ENCODE results near the gene TMEM242. TPM values are rescaled to one million over a fixed set of nuclear protein-coding genes. Genes with fewer than 3 reads are reported as not detected.

TMEM242 gene
- total RNA-seq, 1 donor from 2014 or later = 9.6 TPM

DNA sequence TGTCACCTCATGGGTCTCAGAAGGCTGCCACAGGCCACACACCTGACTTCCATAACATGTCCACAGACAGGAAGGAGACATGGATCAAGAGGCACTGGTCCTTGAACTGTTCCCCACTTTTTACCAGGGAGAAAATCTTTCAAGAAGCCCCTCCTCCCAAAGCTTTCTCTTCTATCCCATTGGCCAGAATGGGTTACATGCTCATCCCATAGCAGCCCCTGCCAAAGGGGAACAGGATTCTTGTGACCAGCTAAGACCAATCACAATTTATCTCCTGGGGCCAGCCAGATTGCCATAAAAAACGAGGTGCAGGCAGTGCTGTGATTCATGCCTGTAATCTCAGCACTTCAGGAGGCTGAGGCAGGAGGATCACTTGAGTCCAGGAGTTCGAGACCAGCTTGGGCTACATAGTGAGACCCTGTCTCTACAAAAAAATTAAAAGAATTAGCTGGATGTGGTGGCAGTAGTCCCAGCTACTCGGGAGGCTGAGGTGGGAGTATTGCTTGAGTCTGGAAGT is 59.4 kb downstream of the TMEM242 start:
- no peaks in the 10 kb centered on the region for H3K27me3 ChIP-seq (ENCODE audit: control insufficient read depth, insufficient read depth, low read length)
- H3K4me3 ChIP-seq (ENCODE audit: low read depth, low read length) = no peak overlapping the region
- no peak for TF ChIP-seq CTCF (IDR thresholded peaks at IDR 0.05; ENCODE audit: insufficient read depth, low read length, poor library complexity, severe bottlenecking)
- H3K36me3 ChIP-seq (ENCODE audit: control insufficient read depth, insufficient read depth, low read length) = no peaks in the 10 kb centered on the region
- DNase-seq (ENCODE audit: low read depth) = no peak

- Histone ChIP-seq H3K4me3 (ENCODE audit: low read depth, low read length) (no peak overlapping the region), H3K27me3 (ENCODE audit: control insufficient read depth, insufficient read depth, low read length) (no peaks in the 10 kb centered on the region), H3K36me3 (ENCODE audit: control insufficient read depth, insufficient read depth, low read length) (no peaks in the 10 kb centered on the region)
- TF ChIP-seq CTCF (IDR thresholded peaks at IDR 0.05; ENCODE audit: insufficient read depth, low read length, poor library complexity, severe bottlenecking) = no peak
- no peak for DNase-seq (ENCODE audit: low read depth)
These were observed 60.2 kb downstream of the TMEM242 start for GRCh38 chr6:157263146-157263545.

DNA sequence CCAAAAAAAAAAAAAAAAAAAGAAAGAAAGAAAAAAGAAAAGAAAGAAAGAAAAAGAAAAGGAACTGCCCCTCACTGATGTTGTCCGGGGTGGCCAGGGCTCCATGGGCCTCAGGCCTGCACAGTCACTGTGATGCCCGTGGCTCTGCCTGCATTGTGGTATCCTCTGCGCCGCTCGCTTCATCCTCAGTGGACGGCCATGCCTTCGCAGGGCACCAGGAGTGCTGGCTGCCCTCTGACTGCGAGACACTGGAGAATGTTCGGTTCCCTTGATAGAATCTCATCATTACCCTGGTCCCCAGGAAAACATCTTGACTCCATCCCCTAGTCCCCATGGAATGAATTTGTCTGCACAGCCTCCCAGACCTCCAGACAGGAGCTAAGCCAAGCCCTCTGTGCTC is 61.7 kb downstream of the TMEM242 start:
- no peak for DNase-seq (ENCODE audit: low read depth)
- Histone ChIP-seq H3K36me3 (ENCODE audit: control insufficient read depth, insufficient read depth, low read length) (no peaks in the 10 kb centered on the region), H3K4me3 (ENCODE audit: low read depth, low read length) (no peak overlapping the region), H3K27me3 (ENCODE audit: control insufficient read depth, insufficient read depth, low read length) (no peaks in the 10 kb centered on the region)
- no peak for TF ChIP-seq CTCF (IDR thresholded peaks at IDR 0.05; ENCODE audit: insufficient read depth, low read length, poor library complexity, severe bottlenecking)

- DNase-seq (ENCODE audit: low read depth) = no peak
- Histone ChIP-seq H3K27me3 (ENCODE audit: control insufficient read depth, insufficient read depth, low read length) (no peaks in the 10 kb centered on the region), H3K36me3 (ENCODE audit: control insufficient read depth, insufficient read depth, low read length) (no peaks in the 10 kb centered on the region), H3K4me3 (ENCODE audit: low read depth, low read length) (no peak overlapping the region)
- TF ChIP-seq CTCF (IDR thresholded peaks at IDR 0.05; ENCODE audit: insufficient read depth, low read length, poor library complexity, severe bottlenecking) = no peak
These were observed 62.4 kb downstream of the TMEM242 start for GRCh38 chr6:157260735-157261410.

- no peak for TF ChIP-seq CTCF (IDR thresholded peaks at IDR 0.05; ENCODE audit: insufficient read depth, low read length, poor library complexity, severe bottlenecking)
- Histone ChIP-seq H3K27me3 (ENCODE audit: control insufficient read depth, insufficient read depth, low read length) (no peaks in the 10 kb centered on the region), H3K4me3 (ENCODE audit: low read depth, low read length) (no peak overlapping the region), H3K36me3 (ENCODE audit: control insufficient read depth, insufficient read depth, low read length) (no peaks in the 10 kb centered on the region)
- no peak for DNase-seq (ENCODE audit: low read depth)
These were observed 63.9 kb downstream of the TMEM242 start for GRCh38 chr6:157259443-157259842.

- TF ChIP-seq CTCF (IDR thresholded peaks at IDR 0.05; ENCODE audit: insufficient read depth, low read length, poor library complexity, severe bottlenecking) = no peak
- Histone ChIP-seq H3K36me3 (ENCODE audit: control insufficient read depth, insufficient read depth, low read length) (no peaks in the 10 kb centered on the region), H3K27me3 (ENCODE audit: control insufficient read depth, insufficient read depth, low read length) (no peaks in the 10 kb centered on the region), H3K4me3 (ENCODE audit: low read depth, low read length) (no peak overlapping the region)
- DNase-seq (ENCODE audit: low read depth) = no peak
These were observed 64.4 kb downstream of the TMEM242 start for GRCh38 chr6:157258878-157259277.
